Pancreas (tissue), 10 donors: ENCODE results near the gene ZNF407. TPM values are rescaled to one million over a fixed set of nuclear protein-coding genes. Genes with fewer than 3 reads are reported as not detected.

Experiments used
- ATAC-seq, 4 donors: fragments of 200-7000 bp; cut with Tn5 transposase; one replicate each; pipeline versions ENCODE4 v1.8.0 to v1.9.1; 2020; ENCODE audit warnings: mild to moderate bottlenecking in 4 of 4, moderate library complexity in 4 of 4
- DNase-seq, 6 donors: peaks; one replicate each; pipeline ENCODE4 v3.0.0-alpha.2; 2020
- FAIRE-seq: peaks from 2 replicates; lab custom pipeline; 2012; peaks lifted over from hg19 to GRCh38; lab: Jason Lieb, UNC
- H3K27ac ChIP-seq, 4 donors: fragments of 200-600 bp; sonication (generic); 1 replicate in 3 of 4; 2 replicates in 1 of 4; pipeline versions ENCODE4 v1.5.0 to v1.8.0; 2020
- H3K27me3 ChIP-seq, 4 donors: fragments of 200-600 bp; one replicate each; pipeline ENCODE4 v1.8.0; 2021
- H3K36me3 ChIP-seq, 3 donors: fragments of 200-600 bp; sonication (generic) in 1 of 3; one replicate each; pipeline versions ENCODE4 v1.5.0 to v1.8.0; 2020 to 2021
- H3K4me1 ChIP-seq, 3 donors: fragments of 200-600 bp; one replicate each; pipeline ENCODE4 v1.8.0; 2021
- H3K4me3 ChIP-seq, 4 donors: fragments of 200-600 bp; sonication (generic) in 2 of 4; one replicate each; pipeline versions ENCODE4 v1.5.0 to v1.8.0; 2020 to 2021
- H3K9me3 ChIP-seq, 4 donors: fragments of 200-600 bp; one replicate each; pipeline ENCODE4 v1.8.0; 2021
- WGBS, 2 donors: extraction: QIAGEN DNeasy Blood & Tissue Kit; methylation state at CpG; one replicate each; pipeline ENCODE4 v1.1.7; 2013; 5-methylcytosine and 5-hydroxymethylcytosine counted together
- intact Hi-C, 3 donors: fragments of 100-400 bp; cut with DNase I; formaldehyde crosslinking; loops; one replicate each; pipeline versions ENCODE4 v1.11.1 to v1.14.2; 2022
- polyA plus RNA-seq, 2 donors: library from polyadenylated mRNA; stranded (reverse); fragments of 200-250 nt; gene quantifications; one replicate each; pipeline ENCODE4 v1.2.3, GENCODE V29; 2013
- total RNA-seq, 6 donors: library from RNA; stranded (reverse); fragmentation: NEBNext Ultra II Directional in 4 of 6; extraction: Animal tissue kit (Norgen Biotek cat#: 25700) in 4 of 6; gene quantifications; one replicate each; pipeline versions ENCODE4 v1.2.1 to v1.2.4, GENCODE V29; 2021 to 2023
- TF ChIP-seq, protein P1 (sequence below), 4 donors: fragments of 200-600 bp; sonication (generic) in 3 of 4; IDR thresholded peaks; one replicate each; pipeline versions ENCODE4 v1.5.0 to v1.8.0; 2021; ENCODE audit warnings: antibody characterized with exemption in 4 of 4
- donor health status: healthy with polysubstance abuse.
- donor health status: DM: no; HTN: no; CAD: no; lungs with moderate emphysema.
- donor health status: DM: no; HTN: no; CAD: no.
- donor health status: control.
- donor health status: control.
- donor health status: Bipolar disorder and iron deficiency.
- donor health status: DM: yes; HTN: yes; CAD: no.
- donor health status: DM: no; HTN: no; CAD: no.
- donor health status: DM: no; HTN: no; CAD: no.
- donor health status: DM: yes; HTN: yes; CAD: no.

ZNF407 gene
- total and polyA plus RNA-seq, 8 donors, result 2.7 to 10.0 (median 4.9) TPM

DNA sequence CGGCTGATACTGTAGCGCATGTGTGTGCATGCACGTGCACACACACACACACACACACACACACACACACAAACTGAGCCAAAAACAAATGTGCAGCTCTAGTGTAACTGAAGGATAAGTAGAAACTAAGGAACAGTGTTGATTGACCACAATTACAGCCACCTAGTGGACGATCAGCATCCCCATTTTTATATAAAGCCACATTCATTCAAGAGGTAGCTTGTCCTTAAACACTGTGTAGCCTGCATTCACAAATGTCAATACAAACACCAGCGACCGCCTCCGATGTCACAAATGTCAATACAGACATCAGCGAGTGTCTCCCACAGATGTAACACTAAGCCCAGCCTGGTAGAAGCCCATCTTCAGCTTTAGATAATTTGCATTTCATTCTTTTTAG is 443.9 kb downstream of the ZNF407 start:
- no peak for FAIRE-seq

DNA sequence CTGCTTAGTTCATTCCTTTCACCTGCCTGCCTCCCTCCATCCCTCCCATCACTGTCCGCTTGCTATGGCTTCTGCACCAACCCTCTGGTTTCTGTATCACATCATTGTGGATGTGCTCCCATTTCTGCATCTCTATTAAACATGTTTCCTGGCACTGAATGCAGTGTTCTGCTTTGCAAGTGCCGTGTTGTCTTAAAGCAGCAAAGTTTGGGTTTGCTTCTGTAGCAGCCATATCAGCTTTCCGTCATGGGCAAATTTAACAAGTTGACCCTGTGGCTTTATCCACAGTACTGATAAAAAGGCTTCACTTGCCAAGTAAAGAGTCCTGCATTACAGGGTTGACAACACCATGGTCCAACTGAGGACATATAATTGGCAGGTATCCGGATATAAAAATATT is 445.8 kb downstream of the ZNF407 start:
- Histone ChIP-seq H3K4me1 (no peaks in the 10 kb centered on the region), H3K4me3 (no peak overlapping the region), H3K27ac (no peak overlapping the region), H3K27me3 (no peaks in the 10 kb centered on the region), H3K36me3 (no peaks in the 10 kb centered on the region), H3K9me3 (no peaks in the 10 kb centered on the region)
- FAIRE-seq, result no peak
- ATAC-seq, result no peak
- WGBS, 2 donors, result 59% methylated on average over 4 of the region's 4 CpGs
- no peak for DNase-seq
- TF ChIP-seq, protein P1, sequence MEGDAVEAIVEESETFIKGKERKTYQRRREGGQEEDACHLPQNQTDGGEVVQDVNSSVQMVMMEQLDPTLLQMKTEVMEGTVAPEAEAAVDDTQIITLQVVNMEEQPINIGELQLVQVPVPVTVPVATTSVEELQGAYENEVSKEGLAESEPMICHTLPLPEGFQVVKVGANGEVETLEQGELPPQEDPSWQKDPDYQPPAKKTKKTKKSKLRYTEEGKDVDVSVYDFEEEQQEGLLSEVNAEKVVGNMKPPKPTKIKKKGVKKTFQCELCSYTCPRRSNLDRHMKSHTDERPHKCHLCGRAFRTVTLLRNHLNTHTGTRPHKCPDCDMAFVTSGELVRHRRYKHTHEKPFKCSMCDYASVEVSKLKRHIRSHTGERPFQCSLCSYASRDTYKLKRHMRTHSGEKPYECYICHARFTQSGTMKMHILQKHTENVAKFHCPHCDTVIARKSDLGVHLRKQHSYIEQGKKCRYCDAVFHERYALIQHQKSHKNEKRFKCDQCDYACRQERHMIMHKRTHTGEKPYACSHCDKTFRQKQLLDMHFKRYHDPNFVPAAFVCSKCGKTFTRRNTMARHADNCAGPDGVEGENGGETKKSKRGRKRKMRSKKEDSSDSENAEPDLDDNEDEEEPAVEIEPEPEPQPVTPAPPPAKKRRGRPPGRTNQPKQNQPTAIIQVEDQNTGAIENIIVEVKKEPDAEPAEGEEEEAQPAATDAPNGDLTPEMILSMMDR (IDR thresholded peaks at IDR 0.05), result no peak
- intact Hi-C loops, result no loop called here

More for the DNA sequence above, 443.9 kb downstream of the ZNF407 start:
- TF ChIP-seq, protein P1 (IDR thresholded peaks at IDR 0.05), result peak in 1 of 4 donors; percentile 9
- Histone ChIP-seq H3K4me3 (no peak overlapping the region), H3K4me1 (no peaks in the 10 kb centered on the region), H3K9me3 (no peaks in the 10 kb centered on the region), H3K27ac (no peak overlapping the region), H3K36me3 (no peaks in the 10 kb centered on the region), H3K27me3 (no peaks in the 10 kb centered on the region)
- ATAC-seq (peak in 2 of 4 donors; percentile 36 to 38), DNase-seq (no peak)
- 79 to 81% methylated on average over 8 of the region's 8 CpGs for WGBS, 2 donors
- intact Hi-C loops, result no loop called here

- intact Hi-C loops, result no loop called here
- H3K27me3 ChIP-seq, result no peaks in the 10 kb centered on the region
- no peaks in the 10 kb centered on the region for H3K36me3 ChIP-seq
- TF ChIP-seq, protein P1 (IDR thresholded peaks at IDR 0.05), result no peak
- no peak for DNase-seq
- H3K9me3 ChIP-seq, result no peaks in the 10 kb centered on the region
- FAIRE-seq, result no peak
- no peak overlapping the region for H3K4me3 ChIP-seq
- no peak for ATAC-seq
- no peak overlapping the region for H3K27ac ChIP-seq
- WGBS, 2 donors, result 90 to 96% methylated on average over 9 of the region's 9 CpGs
- no peaks in the 10 kb centered on the region for H3K4me1 ChIP-seq
These were observed 446.6 kb downstream of the ZNF407 start for GRCh38 chr18:75044296-75044695.

DNA sequence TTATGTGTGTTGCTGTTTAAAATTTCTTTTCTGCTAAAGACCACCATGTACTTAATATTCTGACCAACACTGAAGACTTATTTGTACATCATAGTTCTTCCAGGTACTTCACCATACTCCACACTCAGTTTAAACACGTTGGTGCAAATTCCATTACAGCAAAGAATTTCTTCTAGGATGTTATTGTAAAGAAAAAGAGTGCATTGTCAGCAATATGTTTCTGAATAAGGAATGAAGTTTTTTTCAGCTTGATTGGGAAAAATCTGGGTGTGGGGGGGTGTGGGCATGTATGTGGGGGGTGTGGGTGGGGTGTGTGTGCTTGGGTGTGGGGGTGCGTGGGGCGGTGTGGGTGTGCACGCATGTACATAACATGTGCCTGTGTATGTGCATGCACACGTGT is 447.1 kb downstream of the ZNF407 start:
- no peak for DNase-seq
- FAIRE-seq, result no peak
- TF ChIP-seq, protein P1 (IDR thresholded peaks at IDR 0.05), result no peak
- H3K27ac ChIP-seq, result no peak overlapping the region
- intact Hi-C loops, result no loop called here
- no peaks in the 10 kb centered on the region for H3K9me3 ChIP-seq
- H3K4me3 ChIP-seq, result no peak overlapping the region
- H3K27me3 ChIP-seq, result no peaks in the 10 kb centered on the region
- no peaks in the 10 kb centered on the region for H3K4me1 ChIP-seq
- 89 to 95% methylated on average over 5 of the region's 5 CpGs for WGBS, 2 donors
- no peaks in the 10 kb centered on the region for H3K36me3 ChIP-seq
- no peak for ATAC-seq

DNA sequence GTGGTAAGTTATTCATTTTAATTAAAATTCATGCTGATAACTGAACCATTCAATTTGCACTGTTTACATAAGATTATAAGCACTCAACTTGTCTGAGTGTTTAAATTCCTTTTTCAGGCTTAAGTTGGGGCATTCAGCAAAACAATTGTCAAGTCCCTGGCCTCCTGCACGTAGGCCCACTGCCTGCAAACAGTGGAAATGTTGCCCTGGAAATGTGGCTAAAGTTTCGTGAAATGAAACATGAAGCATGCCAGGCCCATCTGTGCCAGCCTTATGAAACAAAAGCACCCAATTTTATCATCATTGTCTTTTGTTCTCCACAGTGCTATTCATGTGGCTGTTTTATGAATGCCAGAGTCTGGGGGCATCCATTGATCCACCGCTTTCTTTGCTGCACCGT is 447.6 kb downstream of the ZNF407 start:
- ATAC-seq (no peak), FAIRE-seq (no peak), DNase-seq (no peak)
- no peak overlapping the region for H3K27ac ChIP-seq
- no peak overlapping the region for H3K4me3 ChIP-seq
- H3K9me3 ChIP-seq, result no peaks in the 10 kb centered on the region
- no peaks in the 10 kb centered on the region for H3K36me3 ChIP-seq
- WGBS, 2 donors, result 79 to 80% methylated on average over 4 of the region's 4 CpGs
- TF ChIP-seq, protein P1 (IDR thresholded peaks at IDR 0.05), result no peak
- intact Hi-C loops, result no loop called here
- no peaks in the 10 kb centered on the region for H3K27me3 ChIP-seq
- H3K4me1 ChIP-seq, result no peaks in the 10 kb centered on the region
